KG1 (cell line): Measurements from ENCODE around the gene UNC45B.
"Not testable (repeated sequence)": the region's sequence is repeated elsewhere in the genome, so short reads cannot be mapped to it uniquely, and the experiment has no call there.

ENCODE experiments used
- DNase-seq: peaks from one replicate; lab custom pipeline; 2025; lab: John Stamatoyannopoulos, UW

UNC45B gene, protein sequence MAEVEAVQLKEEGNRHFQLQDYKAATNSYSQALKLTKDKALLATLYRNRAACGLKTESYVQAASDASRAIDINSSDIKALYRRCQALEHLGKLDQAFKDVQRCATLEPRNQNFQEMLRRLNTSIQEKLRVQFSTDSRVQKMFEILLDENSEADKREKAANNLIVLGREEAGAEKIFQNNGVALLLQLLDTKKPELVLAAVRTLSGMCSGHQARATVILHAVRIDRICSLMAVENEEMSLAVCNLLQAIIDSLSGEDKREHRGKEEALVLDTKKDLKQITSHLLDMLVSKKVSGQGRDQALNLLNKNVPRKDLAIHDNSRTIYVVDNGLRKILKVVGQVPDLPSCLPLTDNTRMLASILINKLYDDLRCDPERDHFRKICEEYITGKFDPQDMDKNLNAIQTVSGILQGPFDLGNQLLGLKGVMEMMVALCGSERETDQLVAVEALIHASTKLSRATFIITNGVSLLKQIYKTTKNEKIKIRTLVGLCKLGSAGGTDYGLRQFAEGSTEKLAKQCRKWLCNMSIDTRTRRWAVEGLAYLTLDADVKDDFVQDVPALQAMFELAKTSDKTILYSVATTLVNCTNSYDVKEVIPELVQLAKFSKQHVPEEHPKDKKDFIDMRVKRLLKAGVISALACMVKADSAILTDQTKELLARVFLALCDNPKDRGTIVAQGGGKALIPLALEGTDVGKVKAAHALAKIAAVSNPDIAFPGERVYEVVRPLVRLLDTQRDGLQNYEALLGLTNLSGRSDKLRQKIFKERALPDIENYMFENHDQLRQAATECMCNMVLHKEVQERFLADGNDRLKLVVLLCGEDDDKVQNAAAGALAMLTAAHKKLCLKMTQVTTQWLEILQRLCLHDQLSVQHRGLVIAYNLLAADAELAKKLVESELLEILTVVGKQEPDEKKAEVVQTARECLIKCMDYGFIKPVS

DNA sequence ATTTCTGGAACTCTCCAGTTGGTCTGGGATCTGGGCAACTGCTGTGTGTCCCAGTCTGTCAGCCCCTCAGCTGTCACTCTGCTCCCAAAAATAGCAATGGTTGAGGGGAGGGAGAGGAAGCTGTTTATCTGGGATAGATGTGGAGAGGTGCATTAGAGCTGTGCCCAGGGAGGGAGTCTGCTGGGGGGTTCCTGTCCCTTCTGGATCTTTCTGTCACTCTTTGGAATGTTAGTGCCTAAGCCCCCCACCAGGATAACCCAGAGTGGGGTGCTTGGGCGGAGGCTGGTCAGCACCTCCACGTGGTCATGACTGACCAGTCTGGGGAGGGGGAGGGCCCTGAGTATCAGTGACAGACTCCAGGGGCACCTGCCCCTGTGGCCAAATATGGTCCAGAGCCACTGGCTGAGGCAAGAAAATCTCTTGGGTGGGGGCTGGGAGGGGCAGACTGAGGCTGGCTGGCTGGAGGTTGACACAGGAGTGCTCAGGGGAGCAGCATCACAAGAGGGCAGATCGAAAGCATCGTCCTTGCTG lies at the start of gene UNC45B:
TSS of gene UNC45B (plus strand) at position 443 of the 531 bp plus-strand sequence. CDS start 447 bp downstream, outside the sequence.
- DNase-seq, result no peak

DNA sequence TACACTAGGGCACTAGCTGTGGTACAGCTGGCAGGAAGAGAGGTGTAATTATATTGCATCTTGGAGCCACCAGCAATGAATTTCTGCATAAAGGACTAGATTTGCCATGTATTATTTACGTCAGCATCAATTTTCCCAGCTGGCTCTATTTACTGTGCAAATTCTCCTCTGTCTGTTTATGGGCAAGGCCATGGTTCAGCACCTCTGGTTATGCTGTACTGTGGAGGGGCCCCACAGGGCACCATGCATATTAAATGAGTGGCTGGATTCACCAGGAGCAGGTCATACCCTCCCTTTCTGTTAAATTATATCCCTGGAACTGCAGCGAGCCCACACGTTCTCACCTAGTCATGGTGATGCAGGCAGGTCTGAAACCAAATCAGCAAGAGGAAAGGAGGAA lies 47.7 kb upstream of the UNC45B start:
- DNase-seq, result no peak

DNA sequence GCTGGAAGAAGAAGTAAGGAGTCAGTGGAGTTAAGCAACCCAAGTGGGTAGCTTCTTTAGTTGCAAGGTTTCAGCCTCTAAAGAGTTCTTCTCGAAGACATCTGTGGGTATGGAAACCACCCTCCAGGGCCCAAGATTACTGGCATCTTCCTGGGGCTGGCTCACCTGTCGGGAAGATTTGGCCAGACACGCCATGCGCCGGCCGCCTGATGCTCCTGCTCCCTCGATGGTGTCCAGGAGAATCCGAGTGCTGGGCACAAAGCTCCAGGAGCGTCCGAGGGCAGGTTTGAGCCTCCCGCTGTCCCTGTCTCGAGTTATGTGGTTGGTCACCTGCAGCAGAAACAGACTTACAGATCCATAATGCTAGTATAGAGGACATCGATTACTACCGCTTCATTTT lies 46.6 kb upstream of the UNC45B start:
- DNase-seq, result no peak

DNA sequence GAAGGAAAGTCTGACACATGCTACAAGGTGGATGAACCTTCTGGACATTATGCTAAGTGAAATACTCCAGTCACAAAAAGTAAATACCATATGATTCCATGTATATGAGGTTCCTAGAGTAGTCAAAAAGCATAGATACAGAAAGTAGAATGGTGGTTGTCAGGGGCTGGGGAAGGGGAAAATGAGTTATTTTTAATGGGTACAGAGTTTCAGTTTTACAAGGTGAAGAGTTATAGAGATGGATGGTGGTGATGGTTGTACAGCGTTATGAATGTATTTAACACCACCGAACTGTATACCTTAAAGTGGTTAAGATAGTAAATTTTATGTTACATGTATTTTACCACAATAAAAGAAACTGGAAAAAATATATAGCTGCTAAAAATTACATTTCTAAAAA lies 45.9 kb upstream of the UNC45B start:
- DNase-seq, result no peak

DNA sequence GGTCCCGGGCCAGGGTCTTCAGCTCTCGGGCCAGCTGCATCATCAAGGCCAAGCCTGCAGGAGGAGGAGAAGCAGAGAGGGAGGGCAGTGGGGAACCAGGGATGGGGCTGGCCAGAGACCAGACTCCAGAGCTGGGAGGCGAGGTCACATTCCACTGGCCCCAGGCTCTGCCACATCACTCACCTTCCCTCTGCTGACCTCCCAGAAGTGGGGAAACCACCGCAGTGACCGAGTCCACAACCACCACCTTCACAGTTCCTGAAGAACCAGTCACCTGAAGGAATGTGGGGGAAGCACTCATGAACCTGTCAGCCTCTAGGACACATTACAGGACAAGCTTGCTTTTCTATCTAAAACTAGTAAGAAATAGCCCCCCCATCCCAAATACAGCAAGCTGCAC lies 44.3 kb upstream of the UNC45B start:
- no peak for DNase-seq

DNA sequence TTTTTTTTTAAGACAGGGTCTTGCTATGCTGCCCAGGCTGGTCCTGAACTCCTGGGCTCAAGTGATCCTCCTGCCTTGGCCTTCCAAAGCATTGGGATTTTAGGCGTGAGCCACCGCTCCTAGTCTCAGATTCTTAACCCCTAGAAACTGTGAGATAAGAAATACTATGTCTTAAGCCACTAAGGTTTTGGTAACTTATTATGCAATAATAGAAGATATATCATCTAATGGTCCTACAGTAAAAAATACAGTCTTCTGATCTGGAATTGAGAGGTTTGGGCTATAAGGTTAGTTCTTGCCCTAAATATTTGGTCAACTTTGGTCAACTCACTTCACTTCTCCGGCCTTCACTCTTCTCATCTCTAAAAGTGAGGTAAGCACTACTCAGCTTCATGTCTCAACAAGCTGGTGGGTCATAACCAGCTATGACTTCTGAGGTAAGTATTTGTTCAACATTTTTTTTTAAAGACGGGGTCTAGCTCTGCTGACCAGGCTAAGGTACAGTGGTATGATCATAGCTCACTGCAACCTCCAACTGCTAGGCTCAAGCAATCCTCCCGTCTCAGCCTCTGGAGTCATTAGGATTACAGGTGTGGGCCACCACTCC lies 42.7 kb upstream of the UNC45B start:
- no peak for DNase-seq

DNA sequence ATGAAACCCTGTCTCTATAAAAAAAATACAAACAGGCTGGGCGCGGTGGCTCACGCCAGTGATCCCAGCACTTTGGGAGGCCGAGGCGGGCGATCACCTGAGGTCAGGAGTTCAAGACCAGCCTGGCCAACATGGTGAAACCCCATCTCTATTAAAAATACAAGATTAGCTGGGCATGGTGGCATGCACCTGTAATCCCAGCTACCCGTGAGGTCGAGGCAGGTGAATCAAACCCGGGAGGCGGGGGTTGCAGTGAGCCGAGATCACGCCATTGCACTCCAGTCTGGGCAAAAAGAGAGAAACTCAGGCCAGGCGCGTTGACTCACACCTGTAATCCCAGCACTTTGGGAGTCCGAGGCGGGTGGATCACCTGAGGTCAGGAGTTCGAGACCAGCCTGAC lies 36.8 kb upstream of the UNC45B start:
- DNase-seq, result not testable (repeated sequence)

DNA sequence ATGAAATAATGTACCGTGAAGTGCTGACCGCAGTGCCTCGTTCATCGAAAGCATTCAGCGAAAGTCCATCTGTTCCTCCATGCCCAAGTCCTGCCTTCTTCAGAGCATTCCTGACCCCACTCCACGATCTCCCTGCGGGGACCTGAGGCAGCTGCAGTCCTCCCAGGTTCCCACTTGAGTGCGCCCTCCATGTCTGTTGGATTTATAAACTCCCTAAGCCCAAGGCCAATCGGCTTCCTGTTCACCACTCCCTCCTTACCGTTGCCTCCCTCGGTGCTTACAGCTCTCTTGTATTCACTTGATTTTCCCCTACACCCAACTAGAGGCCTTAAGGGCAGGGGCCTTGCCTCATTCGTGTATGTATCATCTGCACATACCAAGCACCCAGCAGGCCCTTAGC lies 30.8 kb upstream of the UNC45B start:
- no peak for DNase-seq

DNA sequence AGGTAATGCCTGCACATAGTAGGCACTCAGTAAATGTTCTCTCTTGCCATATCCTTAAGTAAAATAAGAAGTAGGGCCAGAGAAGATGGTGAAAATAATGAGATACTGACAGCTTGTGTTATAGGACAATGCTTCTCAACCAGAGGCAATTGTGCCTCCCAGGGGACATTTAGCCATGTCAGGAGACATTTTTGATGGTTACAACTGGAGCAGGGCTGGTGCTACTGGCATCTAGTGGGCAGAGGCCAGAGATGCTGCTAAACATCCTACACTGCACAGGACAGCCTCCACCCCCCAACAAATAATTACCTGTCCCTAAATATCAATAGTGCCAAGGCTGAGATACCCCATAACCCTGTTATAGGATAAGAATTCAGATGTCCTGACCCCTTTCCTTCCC lies 29.6 kb upstream of the UNC45B start:
- DNase-seq, result no peak

DNA sequence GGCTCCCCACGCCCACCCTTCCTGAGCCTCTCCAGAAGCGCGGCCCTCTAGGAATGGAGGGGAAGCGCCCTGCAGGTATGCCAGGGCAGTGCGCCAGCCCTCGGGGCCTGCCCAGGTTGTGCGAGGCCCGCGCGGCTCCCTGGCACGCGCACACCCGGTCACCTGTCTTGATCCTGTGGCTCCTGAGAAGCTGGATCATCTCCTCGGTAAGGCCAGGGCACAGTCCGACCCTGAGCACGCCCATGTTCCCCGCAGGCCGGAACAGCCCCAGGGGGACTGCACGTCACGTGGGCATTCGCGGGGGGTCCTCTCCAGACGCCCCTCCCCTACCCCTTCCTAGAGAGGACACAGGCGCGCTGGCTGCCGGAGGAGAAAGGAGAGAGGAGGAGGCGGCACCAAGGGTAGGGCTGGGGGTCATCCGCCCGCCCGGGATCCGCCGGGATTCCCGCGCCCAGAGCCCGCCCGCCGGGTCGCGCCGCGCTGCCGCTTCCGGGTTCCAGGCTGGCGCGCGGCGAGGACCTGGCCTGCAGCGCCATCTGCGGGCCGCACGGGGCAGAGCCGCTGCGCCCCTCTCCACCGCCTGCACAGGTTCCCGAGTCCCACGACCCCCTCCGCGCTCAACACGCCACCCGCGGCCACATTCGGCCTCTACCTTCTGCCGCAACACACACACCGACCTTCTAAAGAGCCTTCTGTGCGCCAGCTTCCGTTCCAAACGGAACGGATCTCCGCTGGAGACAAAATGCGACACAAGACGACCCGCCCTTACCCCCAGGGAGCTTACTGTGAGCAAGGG lies 28.0 kb upstream of the UNC45B start, which contains the start of gene RAD51D:
TSS of gene RAD51D (minus strand) at position 491 of the 796 bp plus-strand sequence. CDS start at position 244, 247 bp downstream.
- peak; percentile 62 for DNase-seq

DNA sequence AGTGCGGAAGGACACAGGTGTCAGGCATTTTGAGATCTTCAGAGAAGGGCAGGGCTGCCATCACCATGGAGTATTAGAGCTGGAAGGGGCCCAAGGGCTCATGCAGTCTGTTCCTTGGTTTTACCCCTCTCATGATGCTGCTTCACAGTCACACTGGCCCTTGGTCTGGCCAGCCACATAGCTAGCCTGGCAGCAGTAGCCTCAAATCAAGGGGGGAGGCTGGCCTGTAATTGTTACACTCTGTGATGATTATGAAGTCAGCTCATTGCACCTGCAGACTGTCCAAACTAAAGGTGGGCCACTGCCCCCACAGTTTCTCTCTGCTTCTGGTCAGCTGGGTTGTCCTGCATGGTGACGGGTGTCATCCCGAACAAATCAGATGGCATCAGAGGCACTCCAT lies 26.3 kb upstream of the UNC45B start, which contains the start of gene FNDC8:
TSS of gene FNDC8 (plus strand) at position 301 of the 400 bp plus-strand sequence. CDS start at position 380, 79 bp downstream.
- no peak for DNase-seq

DNA sequence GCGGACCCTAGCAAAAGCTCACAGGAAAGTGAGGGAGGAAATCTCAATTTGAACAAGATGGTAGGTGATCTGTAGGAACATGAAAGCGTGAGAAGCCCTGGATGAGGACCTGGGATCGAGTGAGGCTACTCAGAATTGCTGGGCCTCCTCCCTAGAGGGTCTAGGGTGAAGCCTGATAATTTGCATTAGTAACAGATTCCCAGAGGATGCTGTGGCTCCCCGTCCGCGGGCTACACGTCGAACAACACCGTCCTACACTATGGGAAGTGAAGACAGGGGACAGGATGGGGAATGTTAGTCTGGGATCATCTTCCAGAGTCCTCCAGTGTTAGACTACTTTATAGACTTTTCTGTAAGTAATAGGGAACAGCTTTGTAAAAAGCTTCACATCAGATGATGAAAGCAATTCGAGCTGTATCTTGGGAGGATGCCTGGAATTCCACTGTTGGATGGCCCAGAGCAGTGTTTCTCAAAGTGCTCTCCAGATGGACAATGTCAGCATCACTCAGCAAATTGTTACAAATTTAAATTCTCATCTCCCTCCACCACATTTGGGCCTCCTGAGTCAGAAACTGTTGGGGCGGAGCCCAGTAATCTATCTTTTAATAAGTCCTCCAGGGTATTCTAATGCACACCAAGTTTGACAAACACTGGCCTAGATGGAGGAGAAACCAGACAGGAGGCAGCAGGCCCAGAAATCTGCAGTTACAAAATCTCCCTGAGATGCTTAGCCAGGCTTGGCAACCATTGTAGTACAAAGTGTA lies 19.7 kb upstream of the UNC45B start:
- DNase-seq, result no peak

DNA sequence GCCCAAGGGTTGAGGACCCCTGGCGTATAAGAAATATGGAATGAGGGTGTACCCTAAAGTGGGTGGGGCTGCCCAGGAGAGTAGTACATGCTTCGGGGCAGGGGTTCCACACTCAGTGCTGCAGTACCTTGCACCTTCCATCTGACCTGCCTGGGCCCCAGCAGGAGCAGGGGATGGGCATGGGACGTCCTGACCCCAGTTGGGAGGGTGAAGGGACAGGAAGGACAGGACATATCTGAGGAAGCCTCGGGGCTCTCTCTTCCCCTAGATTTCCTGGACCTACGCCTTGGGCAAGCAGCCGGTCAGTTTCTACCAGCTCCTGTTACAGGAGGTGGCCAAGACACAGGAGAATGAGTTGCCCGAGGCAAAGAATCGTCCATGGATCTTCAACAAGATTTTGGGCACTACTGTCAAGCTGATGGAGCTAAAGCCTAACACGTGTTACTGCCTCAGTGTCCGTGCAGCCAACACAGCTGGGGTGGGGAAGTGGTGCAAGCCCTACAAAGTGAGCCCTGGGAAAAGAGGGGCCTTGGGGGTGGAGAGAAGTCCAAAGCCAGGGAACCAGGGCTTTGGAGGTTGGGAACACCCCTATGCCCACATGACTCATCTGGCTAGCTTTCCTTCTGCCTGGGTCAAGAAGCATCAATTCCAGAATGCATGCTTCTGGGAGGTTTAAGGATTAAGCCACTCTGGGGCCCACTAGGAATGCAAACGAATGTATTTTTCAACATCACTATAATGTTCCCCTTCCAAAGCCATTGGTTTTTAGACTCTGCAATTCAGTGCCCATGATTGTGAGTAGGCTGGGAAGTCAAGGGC lies 18.3 kb upstream of the UNC45B start:
- no peak for DNase-seq

DNA sequence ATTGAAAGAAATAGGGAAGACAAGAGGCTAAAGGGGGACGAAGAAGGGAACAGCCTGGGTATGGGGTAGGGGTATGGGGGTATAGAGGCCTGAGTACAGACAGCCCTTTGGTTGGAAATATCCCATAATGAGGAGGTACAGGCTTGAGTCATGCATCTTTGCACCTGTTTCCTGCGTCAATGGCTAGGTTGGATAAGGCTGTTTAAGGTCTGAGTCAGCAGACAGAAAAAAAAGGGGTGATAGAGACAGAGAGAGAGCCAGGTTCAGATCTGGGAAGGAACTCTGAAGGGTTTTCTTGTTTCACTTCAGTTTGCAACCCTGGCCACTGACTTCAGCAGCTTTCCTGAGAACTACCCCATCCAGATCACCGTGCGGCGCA lies 17.7 kb upstream of the UNC45B start:
- DNase-seq, result no peak

DNA sequence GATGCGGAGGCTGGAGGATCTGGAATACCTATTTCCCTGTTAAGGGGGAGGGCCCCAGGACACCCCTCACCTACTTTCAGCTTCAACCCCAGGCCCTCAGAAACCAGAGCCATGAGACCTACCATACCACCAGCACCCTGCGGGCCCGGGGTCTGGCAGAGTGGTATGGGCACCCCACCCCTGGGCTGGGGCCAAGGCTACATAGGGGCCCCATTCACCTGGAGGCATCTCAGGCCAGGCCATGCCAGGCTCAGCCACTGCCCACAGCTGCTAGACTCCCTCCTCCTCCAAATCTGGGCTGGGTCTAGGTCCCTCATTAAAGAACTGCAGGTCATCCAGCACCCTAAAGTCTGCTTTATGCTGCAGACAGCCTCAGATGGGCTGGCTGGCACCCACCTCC lies 17.2 kb upstream of the UNC45B start:
- no peak for DNase-seq

DNA sequence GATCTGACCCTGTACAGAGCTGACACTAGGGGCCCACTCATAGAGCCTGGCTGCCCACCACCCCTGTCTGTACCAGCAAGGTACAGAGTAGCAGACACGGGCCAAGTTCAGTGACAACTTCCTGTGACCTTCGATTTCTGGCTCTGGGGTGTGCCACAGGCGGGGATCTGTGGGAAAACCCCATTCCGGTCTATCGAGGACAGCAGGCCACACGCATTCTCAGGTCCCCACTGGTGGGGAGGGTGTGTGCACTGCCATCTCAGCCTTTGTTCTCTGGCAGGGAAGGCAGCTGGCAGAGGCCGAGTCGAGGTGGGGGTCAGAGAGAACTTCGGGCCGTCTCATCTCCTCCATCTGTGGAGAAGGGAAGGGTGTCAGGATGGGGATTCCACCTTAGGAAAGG lies 15.5 kb upstream of the UNC45B start:
- DNase-seq, result no peak

DNA sequence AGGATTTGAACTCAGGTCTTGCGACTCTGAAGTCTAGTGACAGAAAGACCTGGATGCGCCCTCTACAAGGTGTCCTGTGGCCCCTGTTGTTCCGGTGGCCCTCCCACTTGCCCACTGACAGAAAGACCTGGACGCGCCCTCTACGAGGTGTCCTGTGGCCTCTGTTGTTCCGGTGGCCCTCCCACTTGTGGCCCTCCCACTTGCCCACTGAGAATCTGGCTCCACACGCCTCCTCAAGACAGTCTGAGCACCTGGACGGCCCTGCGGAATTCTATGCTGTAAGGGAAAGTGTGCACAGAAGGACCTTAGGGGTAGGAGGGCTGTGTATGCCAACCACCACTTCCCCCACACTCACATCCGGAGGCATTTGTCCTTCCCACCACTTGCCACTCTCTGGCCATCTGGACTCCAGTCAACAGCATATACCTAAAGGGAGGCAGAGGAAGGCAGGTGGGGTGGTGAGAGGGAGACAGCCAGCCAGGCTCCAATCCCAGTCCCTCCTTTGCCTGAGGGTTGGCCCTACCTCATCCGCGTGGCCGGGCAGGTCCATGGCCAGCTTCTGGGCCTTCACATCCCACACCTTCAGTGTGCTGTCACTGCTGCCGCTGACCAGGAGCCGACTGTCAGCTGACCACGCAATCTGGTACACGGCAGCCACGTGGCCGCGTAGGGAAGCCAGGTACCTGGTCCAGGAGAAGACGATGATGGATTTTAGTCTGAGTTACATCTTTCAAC lies 14.6 kb upstream of the UNC45B start:
- DNase-seq, result no peak

DNA sequence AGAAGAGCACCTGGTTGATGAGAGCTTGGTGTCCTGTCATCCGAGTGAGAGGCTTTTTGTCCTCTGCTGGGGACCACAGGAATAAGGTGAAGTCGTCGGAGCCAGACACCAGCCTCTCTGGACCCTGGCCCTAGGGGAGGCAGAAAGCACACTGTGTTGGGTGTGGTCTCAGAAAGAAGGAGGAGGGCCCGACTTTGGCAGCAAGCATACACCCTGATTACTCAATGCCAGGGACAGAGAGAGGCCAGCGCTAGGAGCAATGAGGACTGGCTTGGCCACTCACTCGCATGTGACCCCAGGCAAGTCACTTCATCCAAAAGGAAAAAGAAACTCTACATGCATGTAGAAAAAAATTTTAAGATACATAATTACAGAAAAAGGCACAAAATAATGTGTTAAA lies 12.3 kb upstream of the UNC45B start:
- DNase-seq, result no peak

DNA sequence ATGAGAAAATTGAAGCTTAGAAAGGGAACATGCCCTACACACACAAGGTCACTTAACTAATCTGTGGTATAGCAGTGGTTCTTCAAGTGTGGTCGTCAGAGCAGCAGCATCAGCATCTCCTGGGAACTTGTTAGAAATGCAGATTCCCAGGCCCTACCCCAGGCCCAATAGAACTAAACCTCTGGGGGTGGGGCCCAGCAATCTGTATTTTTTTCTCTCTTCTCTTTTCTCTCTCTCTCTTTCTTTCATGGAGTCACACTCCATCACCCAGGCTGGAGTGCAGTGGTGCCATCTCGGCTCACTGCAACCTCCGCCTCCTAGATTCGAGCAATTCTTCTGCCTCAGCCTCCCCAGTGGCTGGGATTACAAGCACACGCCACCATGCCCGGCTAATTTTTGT lies 9.4 kb upstream of the UNC45B start:
- DNase-seq, result no peak
